Aorta (tissue), 5 donors: ENCODE measurements around the gene NSMF. TPM values are rescaled to one million over a fixed set of nuclear protein-coding genes. Genes with fewer than 3 reads are reported as not detected.
A peak's percentile ranks its signal among the peaks of the same experiment; 100 is the strongest.

Source experiments
- ATAC-seq: fragments of 200-7000 bp; cut with Tn5 transposase; one replicate; pipeline ENCODE4 v1.9.1; 2022; ENCODE audit warnings: moderate library complexity; ENCODE audit not compliant: low FRiP score
- DNase-seq, 2 donors: peaks; one replicate each; pipeline ENCODE4 v3.0.0-alpha.2; 2020
- H3K27ac ChIP-seq, 2 donors: one replicate each; pipeline ENCODE4 v1.5.1; 2013; ENCODE audit warnings: low read length in 2 of 2, mild to moderate bottlenecking in 2 of 2, moderate library complexity in 2 of 2, control low read depth in 1 of 2, inconsistent platforms in 1 of 2, low read depth in 1 of 2
- H3K27me3 ChIP-seq, 2 donors: one replicate each; pipeline ENCODE4 v1.6.1; 2013; ENCODE audit warnings: control low read depth in 1 of 2, low read length in 1 of 2, mild to moderate bottlenecking in 1 of 2, moderate library complexity in 1 of 2; ENCODE audit not compliant: insufficient read depth in 2 of 2, control insufficient read depth in 1 of 2
- H3K36me3 ChIP-seq, 2 donors: one replicate each; pipeline ENCODE4 v1.6.1; 2013; ENCODE audit warnings: control low read depth in 1 of 2, low read length in 1 of 2, mild to moderate bottlenecking in 1 of 2; ENCODE audit not compliant: insufficient read depth in 2 of 2, control insufficient read depth in 1 of 2
- H3K4me1 ChIP-seq, 2 donors: one replicate each; pipeline ENCODE4 v1.6.1; 2013; ENCODE audit warnings: low read length in 2 of 2, control low read depth in 1 of 2, mild to moderate bottlenecking in 1 of 2, moderate library complexity in 1 of 2; ENCODE audit not compliant: insufficient read depth in 2 of 2, control insufficient read depth in 1 of 2
- H3K4me3 ChIP-seq, 2 donors: one replicate each; pipeline ENCODE4 v1.5.1; 2013; ENCODE audit warnings: low read length in 2 of 2, control low read depth in 1 of 2, mild to moderate bottlenecking in 1 of 2
- H3K9me3 ChIP-seq: one replicate; pipeline ENCODE4 v1.6.1; 2013; ENCODE audit warnings: mild to moderate bottlenecking, low read length; ENCODE audit not compliant: control insufficient read depth
- WGBS, 2 donors: extraction: QIAGEN DNeasy Blood & Tissue Kit; methylation state at CpG; one replicate each; pipeline ENCODE4 v1.1.7; 2013; 5-methylcytosine and 5-hydroxymethylcytosine counted together
- intact Hi-C, 2 donors: fragments of 100-400 bp; cut with DNase I; formaldehyde crosslinking; loops; one replicate each; pipeline versions ENCODE4 v1.14.2 to v1.15.0; 2022
- long read RNA-seq, 2 donors: library from polyadenylated mRNA; unstranded; transcript quantifications; one replicate each; pipeline ENCODE4 v2.0.0, GENCODE V29; 2020 to 2021
- polyA plus RNA-seq, 2 donors: library from polyadenylated mRNA; stranded (reverse); fragments of 200-250 nt; gene quantifications; one replicate each; pipeline ENCODE4 v1.2.3, GENCODE V29; 2013
- total RNA-seq, 2 donors: library from RNA; stranded (reverse); fragmentation: NEBNext Ultra II Directional; extraction: Animal tissue kit (Norgen Biotek cat#: 25700); gene quantifications; one replicate each; pipeline ENCODE4 v1.2.1, GENCODE V29; 2021
- donor health status: healthy with polysubstance abuse.
- donor health status: Bipolar disorder and iron deficiency.
- donor health status: DM: no; HTN: no; CAD: no.
- donor health status: DM: no; HTN: no; CAD: no.
- donor health status: DM: yes; HTN: yes; CAD: no.

NSMF gene
- total RNA-seq: 10 to 100 TPM; 76.8 to 78.2 TPM
- polyA plus RNA-seq: 100 to 1,000 TPM in 1 of 2 donors, 10 to 100 TPM in 1; 75.5 to 154 TPM
- long read RNA-seq, donor 1, transcript NSMF-201 (15 exons, 2,981 nt): major isoform, 8 of 105 reads
- long read RNA-seq, donor 1, partial matches to known transcripts: 62 of 105 reads
- long read RNA-seq, donor 1, other reads (novel, unspliced or antisense): 31 of 105 reads
- long read RNA-seq, donor 2, transcript NSMF-205 (14 exons, 3,571 nt): minor isoform, 19 of 122 reads
- long read RNA-seq, donor 2, transcript NSMF-201 (15 exons, 2,981 nt): major isoform, 45 of 122 reads
- long read RNA-seq, donor 2, partial matches to known transcripts: 25 of 122 reads
- long read RNA-seq, donor 2, other reads (novel, unspliced or antisense): 33 of 122 reads

DNA sequence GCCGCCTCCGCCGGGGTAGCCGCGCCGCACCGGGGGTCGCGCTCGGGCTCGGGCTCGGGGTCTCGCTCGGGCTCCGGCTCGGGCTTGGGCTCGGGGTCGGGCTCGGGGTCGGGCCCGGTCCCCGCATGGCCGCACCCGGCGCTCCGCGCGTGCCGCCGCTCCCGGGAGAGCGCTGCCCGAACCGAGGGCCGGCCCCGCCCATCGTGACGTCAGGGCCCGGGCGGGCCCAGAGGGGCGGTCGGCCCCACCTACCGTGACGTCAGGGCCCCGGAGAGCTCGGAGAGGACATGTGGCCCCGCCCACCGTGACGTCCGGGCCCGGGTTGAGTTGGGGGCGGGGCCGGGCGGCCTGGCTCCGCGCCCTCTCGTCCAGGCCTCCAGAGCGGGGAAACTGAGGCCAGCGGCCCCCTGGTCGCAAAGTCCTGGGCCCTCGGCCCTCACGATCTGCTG lies at the start of gene NSMF:
Gene NSMF, minus strand, starts transcription at position 183 of the 449 bp plus-strand sequence. CDS start 232 bp downstream, outside the sequence.
- Histone ChIP-seq H3K9me3 (no peaks in the 10 kb centered on the region), H3K36me3 (peaks cover 0 to 1% of the 10 kb centered on the region in 2 donors), H3K4me3 (peak within 1 kb of the TSS; percentile 74 to 80), H3K4me1 (peaks cover 0 to 4% of the 10 kb centered on the region in 2 donors), H3K27me3 (no peaks in the 10 kb centered on the region), H3K27ac (peak within 1 kb of the TSS; percentile 60 to 73)
- ATAC-seq: peak; percentile 92
- intact Hi-C loops: no loop called here
- DNase-seq: peak; percentile 96 to 97
- 0% methylated on average over 31 to 62 of the region's 62 CpGs for WGBS, 2 donors

DNA sequence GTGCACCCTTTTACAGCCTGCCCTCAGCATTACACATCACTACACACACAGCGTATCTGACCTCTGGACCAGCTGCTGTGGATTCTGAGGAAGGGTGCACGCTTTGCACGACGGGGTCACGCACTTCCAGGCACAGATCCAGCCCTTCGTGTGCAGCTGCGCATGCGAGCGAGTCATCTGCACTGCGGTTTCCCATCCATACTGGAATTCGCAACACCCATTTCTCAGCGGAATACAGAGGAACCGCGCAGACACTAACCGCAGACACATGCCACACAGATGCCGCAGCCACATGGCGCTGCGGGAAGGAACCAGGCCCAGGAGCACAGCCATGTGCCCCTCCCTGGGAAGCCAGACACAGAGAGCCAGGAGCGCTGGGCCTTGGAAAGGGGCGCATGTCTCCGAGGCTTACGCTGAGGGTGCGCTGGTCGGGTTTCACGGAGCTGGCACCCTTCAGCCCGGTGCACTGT lies 47.6 kb upstream of the NSMF start:
- Histone ChIP-seq H3K36me3 (no peaks in the 10 kb centered on the region), H3K4me3 (no peak overlapping the region), H3K9me3 (no peaks in the 10 kb centered on the region), H3K27ac (no peak overlapping the region), H3K27me3 (no peaks in the 10 kb centered on the region), H3K4me1 (no peaks in the 10 kb centered on the region)
- no peak for DNase-seq
- intact Hi-C loops: no loop called here
- no peak for ATAC-seq
- 92% methylated on average over 26 of the region's 26 CpGs for WGBS, 2 donors

GRCh38 chr9:137506274-137506673 lies 47.1 kb upstream of the NSMF start:
- H3K36me3 ChIP-seq: no peaks in the 10 kb centered on the region
- ATAC-seq (no peak), DNase-seq (no peak)
- H3K9me3 ChIP-seq: no peaks in the 10 kb centered on the region
- no peak overlapping the region for H3K4me3 ChIP-seq
- intact Hi-C loops: no loop called here
- 88 to 92% methylated on average over 15 of the region's 15 CpGs for WGBS, 2 donors
- no peak overlapping the region for H3K27ac ChIP-seq
- H3K4me1 ChIP-seq: no peaks in the 10 kb centered on the region
- no peaks in the 10 kb centered on the region for H3K27me3 ChIP-seq

DNA sequence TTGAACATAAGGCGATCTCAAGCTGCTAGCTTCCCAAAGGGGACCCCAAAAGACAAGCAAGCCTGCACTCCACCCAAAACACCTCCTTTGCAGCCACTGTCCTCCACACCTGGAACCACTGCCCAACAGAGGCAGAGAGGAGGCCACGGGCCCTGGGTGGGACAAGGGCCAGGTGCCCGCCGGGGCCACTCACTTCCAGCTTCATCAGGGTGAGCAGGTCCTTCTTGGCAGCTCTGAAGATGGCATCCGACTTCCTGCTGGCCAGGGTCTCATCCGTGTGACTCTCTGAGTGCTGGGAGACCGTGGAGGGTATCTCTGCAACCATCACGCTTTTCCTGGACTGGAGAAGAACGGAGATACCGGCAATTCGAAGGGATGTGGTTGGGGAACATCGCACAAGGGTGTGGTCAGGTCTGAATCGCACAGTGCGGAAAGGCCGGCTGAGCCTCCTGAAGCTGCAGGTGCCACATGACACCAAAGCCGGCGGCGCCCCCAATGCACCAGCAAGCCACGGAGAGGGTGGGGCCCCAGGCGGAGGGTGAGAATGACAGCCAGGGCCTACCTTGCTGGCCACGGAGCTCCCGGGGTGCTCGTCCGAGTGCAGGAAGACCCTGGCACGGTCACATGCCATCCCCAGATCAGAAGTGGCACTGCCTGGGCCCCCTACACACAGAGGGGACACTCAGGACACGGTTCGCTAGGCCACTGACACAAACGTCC lies 46.4 kb upstream of the NSMF start:
- intact Hi-C loops: no loop called here

GRCh38 chr9:137504432-137504777 lies 45.3 kb upstream of the NSMF start:
- WGBS, 2 donors: 87 to 93% methylated on average over 7 of the region's 7 CpGs
- intact Hi-C loops: no loop called here

More for the DNA sequence above, 46.4 kb upstream of the NSMF start:
- no peaks in the 10 kb centered on the region for H3K27me3 ChIP-seq
- no peak for DNase-seq
- no peaks in the 10 kb centered on the region for H3K36me3 ChIP-seq
- no peak overlapping the region for H3K4me3 ChIP-seq
- H3K27ac ChIP-seq: no peak overlapping the region
- H3K9me3 ChIP-seq: no peaks in the 10 kb centered on the region
- ATAC-seq: no peak
- H3K4me1 ChIP-seq: no peaks in the 10 kb centered on the region
- WGBS, 2 donors: 93 to 94% methylated on average over 28 of the region's 28 CpGs

GRCh38 chr9:137502008-137502911 lies 43.1 kb upstream of the NSMF start:
- intact Hi-C loops: no loop called here
- 79 to 85% methylated on average over 30 to 36 of the region's 36 CpGs for WGBS, 2 donors
- Histone ChIP-seq H3K4me1 (no peaks in the 10 kb centered on the region), H3K27ac (no peak overlapping the region), H3K27me3 (no peaks in the 10 kb centered on the region), H3K4me3 (no peak overlapping the region), H3K36me3 (no peaks in the 10 kb centered on the region), H3K9me3 (no peaks in the 10 kb centered on the region)
- DNase-seq: no peak
- no peak for ATAC-seq

More at GRCh38 chr9:137504432-137504777, 45.3 kb upstream of the NSMF start:
- no peak overlapping the region for H3K27ac ChIP-seq
- ATAC-seq (no peak), DNase-seq (no peak)
- H3K4me3 ChIP-seq: no peak overlapping the region
- H3K36me3 ChIP-seq: no peaks in the 10 kb centered on the region
- no peaks in the 10 kb centered on the region for H3K9me3 ChIP-seq
- H3K4me1 ChIP-seq: no peaks in the 10 kb centered on the region
- no peaks in the 10 kb centered on the region for H3K27me3 ChIP-seq

DNA sequence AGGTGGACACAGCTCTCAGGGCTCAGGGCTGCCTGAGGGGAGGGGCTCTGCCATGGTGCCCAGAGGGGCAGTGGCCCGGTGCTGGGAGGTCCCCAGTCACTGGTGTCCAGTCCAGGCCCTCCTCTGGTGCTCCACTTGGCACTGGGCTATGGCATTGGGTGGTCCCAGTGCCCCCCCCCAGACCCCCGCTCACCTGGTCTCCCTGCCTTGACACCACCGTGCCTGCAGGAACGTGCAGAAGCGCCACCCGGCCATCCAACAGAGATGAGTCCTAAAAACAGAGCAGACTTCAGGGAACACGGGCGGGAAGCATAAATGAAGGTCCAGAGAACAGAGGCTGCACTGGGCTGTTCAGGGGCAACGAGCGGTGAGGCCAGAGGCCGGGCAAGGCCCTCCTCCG lies 42.3 kb upstream of the NSMF start:
- 84 to 94% methylated on average over 12 of the region's 12 CpGs for WGBS, 2 donors
- Histone ChIP-seq H3K4me1 (no peaks in the 10 kb centered on the region), H3K27me3 (no peaks in the 10 kb centered on the region), H3K4me3 (no peak overlapping the region), H3K36me3 (no peaks in the 10 kb centered on the region), H3K27ac (no peak overlapping the region), H3K9me3 (no peaks in the 10 kb centered on the region)
- no peak for DNase-seq
- intact Hi-C loops: no loop called here
- ATAC-seq: no peak

DNA sequence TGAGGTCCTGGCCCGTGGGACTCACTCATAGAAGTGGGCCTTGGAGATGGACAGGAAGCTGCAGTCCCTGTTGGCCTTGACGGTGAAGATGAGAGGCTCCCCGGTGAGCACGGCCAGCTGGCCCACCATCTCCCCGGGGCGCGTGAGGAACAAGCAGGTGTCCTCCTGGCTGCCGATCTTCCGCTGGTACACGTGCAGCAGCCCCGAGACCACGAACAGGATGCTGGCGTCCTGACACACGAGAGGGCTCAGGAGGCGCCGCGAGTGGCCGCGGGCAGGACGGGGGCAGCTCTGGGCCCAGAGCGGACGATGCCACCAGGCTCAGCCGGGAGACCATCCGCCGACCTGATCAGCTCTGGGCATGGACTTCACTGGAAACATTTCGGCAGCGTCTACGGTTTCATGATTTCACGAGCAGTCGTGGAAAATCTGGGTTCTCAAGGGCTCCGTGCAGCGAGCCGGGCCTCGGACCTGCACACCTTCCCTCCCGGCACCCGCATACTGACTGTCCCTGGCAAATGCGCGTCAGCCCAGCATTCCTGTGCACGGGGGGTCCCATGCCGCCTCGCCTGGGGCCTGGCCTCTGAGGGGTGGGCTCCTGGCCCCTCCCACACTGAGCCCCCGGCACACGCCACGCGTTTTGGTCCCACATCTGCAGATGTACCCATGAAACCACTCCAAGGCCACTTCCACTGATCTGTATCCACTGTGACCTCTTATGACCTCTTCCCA lies 41.7 kb upstream of the NSMF start:
- no peak overlapping the region for H3K4me3 ChIP-seq
- 96% methylated on average over 45 of the region's 45 CpGs for WGBS, 2 donors
- H3K27me3 ChIP-seq: no peaks in the 10 kb centered on the region
- no peaks in the 10 kb centered on the region for H3K36me3 ChIP-seq
- ATAC-seq (no peak), DNase-seq (no peak)
- no peak overlapping the region for H3K27ac ChIP-seq
- intact Hi-C loops: no loop called here
- H3K4me1 ChIP-seq: no peaks in the 10 kb centered on the region
- H3K9me3 ChIP-seq: no peaks in the 10 kb centered on the region
